GM12878 (cell line): ENCODE data around the gene DEF6. TPM values are rescaled to one million over a fixed set of nuclear protein-coding genes. Genes with fewer than 3 reads are reported as not detected.

Experiments
- ATAC-seq: fragments of 200-7000 bp; cut with Tn5 transposase; 3 replicates; pipeline ENCODE4 v1.9.1; 2020; ENCODE audit warnings: mild to moderate bottlenecking, moderate library complexity
- BruUV-seq: library from RNA; stranded (reverse); fragments of 400-500 nt; replicated peaks from 2 replicates; lab custom pipeline; 2021; lab: Mats Ljungman, UMichigan
- CTCF ChIA-PET: fragments of 300-600 bp; sonication (Branson Sonifier 250); formaldehyde crosslinking; extraction: SDS; loops from one replicate; lab custom pipeline; 2021; ENCODE audit warnings: inconsistent platforms; lab: Yijun Ruan, JAX
- POLR2A ChIA-PET: fragments of 350-600 bp; formaldehyde crosslinking; extraction: SDS; loops from one replicate; lab custom pipeline; 2021; ENCODE audit warnings: inconsistent platforms; lab: Charles Lee
- RAD21 ChIA-PET: fragments of 300-600 bp; sonication (Branson Sonifier 250); formaldehyde crosslinking; loops from one replicate; lab custom pipeline; 2023; ENCODE audit warnings: antibody characterized with exemption; ENCODE audit not compliant: unreplicated experiment; lab: Charles Lee
- SMC1A ChIA-PET: fragments of 300-600 bp; sonication (Branson Sonifier 250); formaldehyde crosslinking; loops from one replicate; lab custom pipeline; 2023; ENCODE audit not compliant: unreplicated experiment, uncharacterized antibody; lab: Charles Lee
- DNase-seq: peaks from one replicate; pipeline ENCODE4 v3.0.0-alpha.2; 2011; ENCODE audit warnings: low read depth, low spot score
- FAIRE-seq: peaks from 3 replicates; lab custom pipeline; 2011; peaks lifted over from hg19 to GRCh38; lab: Jason Lieb, UNC
- H2AFZ ChIP-seq: 2 replicates; pipeline ENCODE4 v1.6.0; 2011; ENCODE audit warnings: low read depth, low read length, control low read depth; ENCODE audit not compliant: control insufficient read depth
- H3K27ac ChIP-seq: 2 replicates; pipeline ENCODE4 v1.5.1; 2011; ENCODE audit warnings: control low read depth; ENCODE audit not compliant: control insufficient read depth, insufficient read depth
- H3K27me3 ChIP-seq, 2 experiments: replicated peaks in 1 of 2; 2 replicates each; pipeline versions ENCODE4 v1.6.0 to v1.6.1; 2011; ENCODE audit warnings: low read length in 1 of 2; ENCODE audit not compliant: control insufficient read depth in 2 of 2, insufficient read depth in 2 of 2
- H3K36me3 ChIP-seq, 2 experiments: 2 replicates each; pipeline ENCODE4 v1.5.1; 2011; ENCODE audit warnings: low read length in 1 of 2; ENCODE audit not compliant: control insufficient read depth in 2 of 2, insufficient read depth in 2 of 2
- H3K4me1 ChIP-seq: 2 replicates; pipeline ENCODE4 v1.6.1; 2011; ENCODE audit warnings: mild to moderate bottlenecking, low read length, moderate library complexity, mixed read lengths; ENCODE audit not compliant: control insufficient read depth, insufficient read depth
- H3K4me2 ChIP-seq: 2 replicates; pipeline ENCODE4 v1.6.0; 2011; ENCODE audit warnings: control low read depth; ENCODE audit not compliant: control insufficient read depth, insufficient read depth
- H3K4me3 ChIP-seq: fragments of 200-600 bp; sonication (generic); 2 replicates; pipeline ENCODE4 v1.5.1; 2016
- H3K79me2 ChIP-seq: 2 replicates; pipeline ENCODE4 v1.6.0; 2011; ENCODE audit warnings: low read length; ENCODE audit not compliant: control insufficient read depth, insufficient read depth
- H3K9ac ChIP-seq: 2 replicates; pipeline ENCODE4 v1.8.0; 2011; ENCODE audit warnings: low read length, control low read depth, mixed read lengths; ENCODE audit not compliant: control insufficient read depth, insufficient read depth
- H3K9me3 ChIP-seq: replicated peaks from 3 replicates; pipeline ENCODE4 v1.5.1; 2011; ENCODE audit warnings: mild to moderate bottlenecking, low read length; ENCODE audit not compliant: control insufficient read depth, insufficient read depth
- H4K20me1 ChIP-seq: 2 replicates; pipeline ENCODE4 v1.6.0; 2011; ENCODE audit not compliant: control insufficient read depth, insufficient read depth
- CHD1 ChIP-seq: IDR thresholded peaks from 2 replicates; pipeline ENCODE4 v1.6.1; 2012; ENCODE audit warnings: low read depth, low read length, improper control_type of control experiment
- JUND ChIP-seq: IDR thresholded peaks from 2 replicates; pipeline ENCODE4 v1.6.1; 2012; ENCODE audit warnings: low read depth, mild to moderate bottlenecking, low read length, improper control_type of control experiment, moderate library complexity
- KDM1A ChIP-seq: fragments of 200-600 bp; sonication (generic); IDR thresholded peaks from 2 replicates; pipeline ENCODE4 v1.6.1; 2016; ENCODE audit warnings: borderline replicate concordance
- NR2C2 ChIP-seq: IDR thresholded peaks from 2 replicates; pipeline ENCODE4 v1.6.1; 2011; ENCODE audit warnings: borderline replicate concordance, low read depth; ENCODE audit not compliant: control insufficient read depth, insufficient read length
- TCF12 ChIP-seq: IDR thresholded peaks from 2 replicates; pipeline ENCODE4 v1.6.1; 2011; ENCODE audit warnings: low read depth, mild to moderate bottlenecking, low read length
- TCF7 ChIP-seq: IDR thresholded peaks from 2 replicates; pipeline ENCODE4 v1.6.1; 2014; ENCODE audit warnings: antibody characterized with exemption, borderline replicate concordance
- ZNF207 ChIP-seq: fragments of 450-650 bp; IDR thresholded peaks from 2 replicates; pipeline ENCODE4 v1.6.1; 2014; ENCODE audit warnings: antibody characterized with exemption, mild to moderate bottlenecking, borderline replicate concordance
- ZNF24 ChIP-seq: fragments of 450-650 bp; IDR thresholded peaks from 2 replicates; pipeline ENCODE4 v1.6.1; 2017; ENCODE audit warnings: antibody characterized with exemption, mild to moderate bottlenecking
- in situ Hi-C: fragments of 300-500 bp; cut with MboI; formaldehyde crosslinking; loops from 9 replicates; pipeline ENCODE4 v1.14.3; 2018; ENCODE audit warnings: mixed read lengths
- intact Hi-C: fragments of 100-400 bp; cut with micrococcal nuclease; formaldehyde crosslinking; loops from one replicate; pipeline ENCODE4 v1.14.2; 2022; ENCODE audit not compliant: unreplicated experiment
- polyA plus RNA-seq, 11 experiments: library from polyadenylated mRNA; depleted of rRNA in 4 of 11; unstranded in 6 of 11; stranded (reverse) in 5 of 11; fragments of >200 nt; fragmentation: Nextera tagmentation in 4 of 11; fragmentation: Illumina TruSeq in 1 of 11; extraction: Ambion mirVana in 4 of 11; extraction: Trizol in 1 of 11; gene quantifications; 1 replicate in 1 of 11; 2 replicates in 10 of 11; pipeline versions ENCODE4 v1.2.1 to v1.2.3, GENCODE V29; 2011 to 2016; ENCODE audit warnings: inconsistent platforms in 2 of 11, missing spikeins in 2 of 11, low read depth in 1 of 11
- total RNA-seq, 4 experiments: library from RNA; depleted of rRNA in 3 of 4; stranded (reverse); fragments of >200 nt in 3 of 4; fragmentation: Illumina TruSeq in 1 of 4; extraction: Trizol in 1 of 4; gene quantifications; 2 replicates each; pipeline versions ENCODE4 v1.2.1 to v1.2.3, GENCODE V29; 2013 to 2021

Gene DEF6
- total and polyA plus RNA-seq, 10 of the 15 experiments (the other 5 are each of a cell fraction or from before 2014, with no cell fraction given): 3.3 to 69.5 (median 48.8) TPM

GRCh38 chr6:35365594-35366203 is 68.1 kb downstream of the DEF6 start (continued):
- TF ChIP-seq ZNF207 (no peak), KDM1A (no peak), ZNF24 (no peak), NR2C2 (no peak)

- peaks cover 0 to 4% of the 10 kb centered on the region in 2 experiments; a peak in 1 of 4 replicates for H3K36me3 ChIP-seq
- DNase-seq: no peak
- RAD21 ChIA-PET: no interaction called here
- H3K4me3 ChIP-seq: no peak overlapping the region
- in situ Hi-C loops (no loop called here), intact Hi-C loops (no loop called here)
- no peak overlapping the region for H2AFZ ChIP-seq
- H3K27me3 ChIP-seq: no peaks in the 10 kb centered on the region
- H3K9ac ChIP-seq: no peak overlapping the region
- no peak for ATAC-seq
- no TSS peak for BruUV-seq
- SMC1A ChIA-PET: no interaction called here
- H4K20me1 ChIP-seq: no peaks in the 10 kb centered on the region
- no peak for TF ChIP-seq TCF12
- no peak for TF ChIP-seq TCF7
- no peak for TF ChIP-seq JUND
- no peak for TF ChIP-seq CHD1
- POLR2A ChIA-PET: interaction anchor here (0.6 kb wide), 1 partner anchor 519 kb away, joined by 3 read pairs; no protein-coding TSS in a partner anchor
- no peak overlapping the region for H3K27ac ChIP-seq
- FAIRE-seq: no peak
- H3K79me2 ChIP-seq: peaks cover 13% of the 10 kb centered on the region
- CTCF ChIA-PET: no interaction called here
- H3K9me3 ChIP-seq: no peaks in the 10 kb centered on the region
- no peak overlapping the region for H3K4me2 ChIP-seq
- peaks cover 43% of the 10 kb centered on the region for H3K4me1 ChIP-seq
Observed at GRCh38 chr6:35366204-35366596, 68.6 kb downstream of the DEF6 start.
